Cardiac muscle cell (in vitro differentiated cells and primary cell): ENCODE results near the gene KRTAP10-7. TPM values are rescaled to one million over a fixed set of nuclear protein-coding genes. Genes with fewer than 3 reads are reported as not detected.
"Not testable (repeated sequence)": the region's sequence is repeated elsewhere in the genome, so short reads cannot be mapped to it uniquely, and the experiment has no call there.

Experiments
- DNase-seq, 2 donors: peaks; one replicate each; pipeline versions ENCODE4 v3.0.0 to v3.0.0-alpha.2; 2010 to 2017; ENCODE audit warnings: low read depth in 1 of 2, low spot score in 1 of 2
- H3K27ac ChIP-seq: fragments of 200-600 bp; sonication (generic); 2 replicates; pipeline ENCODE4 v1.5.1; 2016
- H3K27me3 ChIP-seq: fragments of 200-600 bp; sonication (generic); 2 replicates; pipeline ENCODE4 v1.6.0; 2016; ENCODE audit warnings: control low read depth
- H3K36me3 ChIP-seq: fragments of 200-600 bp; sonication (generic); 2 replicates; pipeline ENCODE4 v1.5.1; 2016; ENCODE audit warnings: control low read depth
- H3K4me1 ChIP-seq: fragments of 200-600 bp; sonication (generic); 2 replicates; pipeline ENCODE4 v1.8.1; 2017; ENCODE audit warnings: low read depth, mild to moderate bottlenecking, mixed run types
- H3K4me3 ChIP-seq: fragments of 200-600 bp; sonication (generic); 2 replicates; pipeline ENCODE4 v1.5.1; 2016; ENCODE audit warnings: mild to moderate bottlenecking
- H3K9me3 ChIP-seq: fragments of 200-600 bp; sonication (generic); 2 replicates; pipeline ENCODE4 v1.5.1; 2017; ENCODE audit warnings: low read depth, mild to moderate bottlenecking, control low read depth
- CTCF ChIP-seq: IDR thresholded peaks from 2 replicates; pipeline ENCODE4 v1.5.1; 2012; ENCODE audit warnings: low read depth, mild to moderate bottlenecking, low read length
- polyA plus RNA-seq: library from polyadenylated mRNA; unstranded; fragments of >200 nt; fragmentation: Nextera tagmentation; extraction: Ambion mirVana; gene quantifications from 2 replicates; pipeline ENCODE4 v1.2.1, GENCODE V29; 2016
- total RNA-seq: library from RNA; depleted of rRNA; stranded (reverse); fragments of >200 nt; gene quantifications from 2 replicates; pipeline ENCODE4 v1.2.3, GENCODE V29; 2016

The KRTAP10-7 gene
- total RNA-seq (not detected in 2 replicates), polyA plus RNA-seq (not detected in 2 replicates)

- not testable (repeated sequence) for H3K27ac ChIP-seq, DNase-seq, H3K4me3 ChIP-seq, H3K36me3 ChIP-seq, H3K4me1 ChIP-seq, H3K27me3 ChIP-seq, H3K9me3 ChIP-seq
Measured at GRCh38 chr21:44600118-44600978, at the start of gene KRTAP10-7. Gene KRTAP10-7 (plus strand): TSS chr21:44600597. CDS start chr21:44600622, 25 bp downstream.

GRCh38 chr21:44550807-44551206, 49.6 kb upstream of the KRTAP10-7 start:
- H3K27ac ChIP-seq: no peak overlapping the region
- no peak for DNase-seq
- no peak for TF ChIP-seq CTCF
- no peak overlapping the region for H3K4me3 ChIP-seq
- peaks cover 14% of the 10 kb centered on the region for H3K4me1 ChIP-seq
- H3K27me3 ChIP-seq: no peaks in the 10 kb centered on the region
- no peaks in the 10 kb centered on the region for H3K9me3 ChIP-seq
- no peaks in the 10 kb centered on the region for H3K36me3 ChIP-seq

- Histone ChIP-seq H3K36me3 (no peaks in the 10 kb centered on the region), H3K27ac (no peak within 1 kb of the TSS), H3K9me3 (no peaks in the 10 kb centered on the region), H3K4me3 (no peak within 1 kb of the TSS), H3K4me1 (peaks cover 14% of the 10 kb centered on the region), H3K27me3 (no peaks in the 10 kb centered on the region)
- no peak for DNase-seq
- no peak for TF ChIP-seq CTCF
Measured at GRCh38 chr21:44551340-44551961, 48.9 kb upstream of the KRTAP10-7 start, which contains the start of gene KRTAP10-2. Gene KRTAP10-2 (minus strand): TSS chr21:44551505. CDS start chr21:44551458, 47 bp downstream.

GRCh38 chr21:44552136-44552535, 48.3 kb upstream of the KRTAP10-7 start:
- Histone ChIP-seq H3K4me3 (no peak overlapping the region), H3K4me1 (peaks cover 14% of the 10 kb centered on the region), H3K27me3 (no peaks in the 10 kb centered on the region), H3K27ac (no peak overlapping the region), H3K9me3 (no peaks in the 10 kb centered on the region), H3K36me3 (no peaks in the 10 kb centered on the region)
- no peak for DNase-seq
- TF ChIP-seq CTCF: no peak

GRCh38 chr21:44552681-44553080, 47.7 kb upstream of the KRTAP10-7 start:
- no peak for TF ChIP-seq CTCF
- Histone ChIP-seq H3K4me3 (no peak overlapping the region), H3K9me3 (no peaks in the 10 kb centered on the region), H3K36me3 (no peaks in the 10 kb centered on the region), H3K27me3 (no peaks in the 10 kb centered on the region), H3K4me1 (peaks cover 14% of the 10 kb centered on the region), H3K27ac (no peak overlapping the region)
- no peak for DNase-seq

- H3K27ac ChIP-seq: no peak overlapping the region
- H3K36me3 ChIP-seq: no peaks in the 10 kb centered on the region
- H3K9me3 ChIP-seq: no peaks in the 10 kb centered on the region
- no peak overlapping the region for H3K4me3 ChIP-seq
- no peak for TF ChIP-seq CTCF
- H3K4me1 ChIP-seq: no peaks in the 10 kb centered on the region
- DNase-seq: no peak
- no peaks in the 10 kb centered on the region for H3K27me3 ChIP-seq
Measured at GRCh38 chr21:44555200-44555875, 45.1 kb upstream of the KRTAP10-7 start.
